Calu3 (cell line): ENCODE measurements around the gene PCDHGB2. TPM values are rescaled to one million over a fixed set of nuclear protein-coding genes. Genes with fewer than 3 reads are reported as not detected.

ENCODE experiments used
- total RNA-seq: library from RNA; stranded (reverse); gene quantifications from 2 replicates; pipeline ENCODE4 v1.2.3, GENCODE V29; 2022

The PCDHGB2 gene
- total RNA-seq, 1 experiment from 2014 or later: 0.38 TPM

Other genes with a start within 250 kb of the PCDHGB2 start
- gene PCDHB4, start 238.2 kb upstream of the PCDHGB2 start, total RNA-seq: not detected in 2 replicates
- not detected in 2 replicates for gene PCDHB5, start 224.8 kb upstream of the PCDHGB2 start, total RNA-seq
- gene PCDHB6, start 209.9 kb upstream of the PCDHGB2 start, total RNA-seq: not detected in 2 replicates
- gene PCDHB7, start 187.3 kb upstream of the PCDHGB2 start, total RNA-seq: 0.26 and 0.37 TPM in 2 replicates
- gene PCDHB8, start 182.2 kb upstream of the PCDHGB2 start, total RNA-seq: 0.21 and 0.61 TPM in 2 replicates
- gene PCDHB16, start 177.6 kb upstream of the PCDHGB2 start, total RNA-seq: 0.35 and 0.66 TPM in 2 replicates
- gene PCDHB9, start 172.8 kb upstream of the PCDHGB2 start, total RNA-seq: 2.4 and 3.5 TPM in 2 replicates
- gene PCDHB10, start 167.6 kb upstream of the PCDHGB2 start, total RNA-seq: 1.0 and 1.2 TPM in 2 replicates
- gene PCDHB11, start 160.4 kb upstream of the PCDHGB2 start, total RNA-seq: 0.83 and 0.85 TPM in 2 replicates
- 1.3 and 1.6 TPM in 2 replicates for gene PCDHB12, start 151.3 kb upstream of the PCDHGB2 start, total RNA-seq
- 0.86 and 1.1 TPM in 2 replicates for gene PCDHB13, start 146.1 kb upstream of the PCDHGB2 start, total RNA-seq
- gene PCDHB14, start 136.7 kb upstream of the PCDHGB2 start, total RNA-seq: 5.7 and 6.3 TPM in 2 replicates
- gene PCDHB15, start 114.6 kb upstream of the PCDHGB2 start, total RNA-seq: 1.1 and 1.4 TPM in 2 replicates
- 0.26 and 0.27 TPM in 2 replicates for gene SLC25A2, start 55.9 kb upstream of the PCDHGB2 start, total RNA-seq
- gene TAF7, start 39.2 kb upstream of the PCDHGB2 start, total RNA-seq: 73.2 and 79.6 TPM in 2 replicates
- 0.29 TPM in 1 of 2 replicates, not detected in the other for gene PCDHGA1, start 29.5 kb upstream of the PCDHGB2 start, total RNA-seq
- gene PCDHGA2, start 21.2 kb upstream of the PCDHGB2 start, total RNA-seq: not detected in 2 replicates
- not detected in 2 replicates for gene PCDHGA3, start 16.2 kb upstream of the PCDHGB2 start, total RNA-seq
- 0.19 and 0.20 TPM in 2 replicates for gene PCDHGB1, start 9.9 kb upstream of the PCDHGB2 start, total RNA-seq
- gene PCDHGA4, start 5.0 kb upstream of the PCDHGB2 start, total RNA-seq: 0.07 TPM in 2 replicates
- gene PCDHGA5, start 4.2 kb downstream of the PCDHGB2 start, total RNA-seq: 0.10 and 0.12 TPM in 2 replicates
- 1.2 and 1.6 TPM in 2 replicates for gene PCDHGB3, start 10.2 kb downstream of the PCDHGB2 start, total RNA-seq
- gene PCDHGA6, start 13.9 kb downstream of the PCDHGB2 start, total RNA-seq: 0.71 and 0.80 TPM in 2 replicates
- 0.73 and 0.90 TPM in 2 replicates for gene PCDHGA7, start 22.7 kb downstream of the PCDHGB2 start, total RNA-seq
- gene PCDHGB4, start 27.7 kb downstream of the PCDHGB2 start, total RNA-seq: 7.0 and 8.2 TPM in 2 replicates
- gene PCDHGA8, start 32.6 kb downstream of the PCDHGB2 start, total RNA-seq: 0.95 and 1.1 TPM in 2 replicates
- gene PCDHGB5, start 38.0 kb downstream of the PCDHGB2 start, total RNA-seq: 9.1 and 12.4 TPM in 2 replicates
- 16.0 and 18.1 TPM in 2 replicates for gene PCDHGA9, start 42.8 kb downstream of the PCDHGB2 start, total RNA-seq
- gene PCDHGB6, start 48.0 kb downstream of the PCDHGB2 start, total RNA-seq: 9.6 and 13.4 TPM in 2 replicates
- 2.6 and 3.7 TPM in 2 replicates for gene PCDHGA10, start 53.0 kb downstream of the PCDHGB2 start, total RNA-seq
- 9.8 and 13.6 TPM in 2 replicates for gene PCDHGB7, start 57.7 kb downstream of the PCDHGB2 start, total RNA-seq
- 2.3 and 2.8 TPM in 2 replicates for gene PCDHGA11, start 61.1 kb downstream of the PCDHGB2 start, total RNA-seq
- gene PCDHGA12, start 70.5 kb downstream of the PCDHGB2 start, total RNA-seq: 2.1 and 2.9 TPM in 2 replicates
- gene PCDHGC3, start 116.0 kb downstream of the PCDHGB2 start, total RNA-seq: 49.4 and 73.0 TPM in 2 replicates
- gene PCDHGC4, start 125.0 kb downstream of the PCDHGB2 start, total RNA-seq: 1.2 and 2.2 TPM in 2 replicates
- gene PCDHGC5, start 129.1 kb downstream of the PCDHGB2 start, total RNA-seq: 1.5 and 2.1 TPM in 2 replicates